Spleen (tissue), 11 donors: ENCODE results near the gene PKHD1. TPM values are rescaled to one million over a fixed set of nuclear protein-coding genes. Genes with fewer than 3 reads are reported as not detected.

ENCODE experiments used
- DNase-seq: peaks from one replicate; pipeline ENCODE4 v3.0.0-alpha.2; 2020
- H3K27ac ChIP-seq, 8 donors: fragments of 200-600 bp; sonication (generic) in 7 of 8; 1 replicate in 4 of 8; 2 replicates in 4 of 8; pipeline versions ENCODE4 v1.5.0 to v1.8.0; 2016 to 2021; ENCODE audit warnings: inconsistent platforms in 4 of 8, mild to moderate bottlenecking in 4 of 8, moderate library complexity in 1 of 8
- H3K27me3 ChIP-seq, 7 donors: fragments of 200-600 bp; sonication (generic) in 6 of 7; replicated peaks in 1 of 7; 1 replicate in 4 of 7; 2 replicates in 3 of 7; pipeline versions ENCODE4 v1.5.0 to v1.8.0; 2016 to 2021; ENCODE audit warnings: inconsistent platforms in 3 of 7, mild to moderate bottlenecking in 1 of 7
- H3K36me3 ChIP-seq, 6 donors: fragments of 200-600 bp; sonication (generic) in 5 of 6; 1 replicate in 4 of 6; 2 replicates in 2 of 6; pipeline versions ENCODE4 v1.5.0 to v1.8.0; 2016 to 2021; ENCODE audit warnings: inconsistent platforms in 2 of 6
- H3K4me1 ChIP-seq, 6 donors: fragments of 200-600 bp; sonication (generic) in 5 of 6; 1 replicate in 3 of 6; 2 replicates in 3 of 6; pipeline versions ENCODE4 v1.5.0 to v1.8.0; 2016 to 2021; ENCODE audit warnings: inconsistent platforms in 3 of 6
- H3K4me3 ChIP-seq, 8 donors: fragments of 200-600 bp; sonication (generic) in 7 of 8; 1 replicate in 4 of 8; 2 replicates in 4 of 8; pipeline versions ENCODE4 v1.5.0 to v1.8.0; 2016 to 2021; ENCODE audit warnings: inconsistent platforms in 4 of 8, mild to moderate bottlenecking in 4 of 8, moderate library complexity in 2 of 8
- H3K9me3 ChIP-seq, 8 donors: fragments of 200-600 bp; sonication (generic) in 7 of 8; 1 replicate in 4 of 8; 2 replicates in 4 of 8; pipeline versions ENCODE4 v1.5.0 to v1.8.0; 2016 to 2021; ENCODE audit warnings: inconsistent platforms in 4 of 8
- POLR2A ChIP-seq, 3 donors: fragments of 450-650 bp; IDR thresholded peaks; one replicate each; pipeline ENCODE4 v1.5.1; 2017; ENCODE audit warnings: antibody characterized with exemption in 3 of 3, mild to moderate bottlenecking in 1 of 3
- POLR2AphosphoS5 ChIP-seq, 3 donors: sonication (generic); formaldehyde crosslinking; IDR thresholded peaks; one replicate each; pipeline ENCODE4 v1.5.1; 2017; ENCODE audit warnings: antibody characterized with exemption in 3 of 3
- WGBS, 5 donors: extraction: QIAGEN DNeasy Blood & Tissue Kit in 3 of 5; methylation state at CpG; one replicate each; pipeline versions ENCODE4 v1.1.5 to v1.1.7; 2013 to 2018; 5-methylcytosine and 5-hydroxymethylcytosine counted together
- intact Hi-C: fragments of 100-400 bp; cut with DNase I; formaldehyde crosslinking; loops from one replicate; pipeline ENCODE4 v1.15.0; 2023; ENCODE audit warnings: low total_unique reads
- polyA plus RNA-seq, 3 donors: library from polyadenylated mRNA; stranded (reverse); fragments of 200-250 nt; gene quantifications; one replicate each; pipeline ENCODE4 v1.2.1, GENCODE V29; 2013
- total RNA-seq, 7 donors: library from RNA; depleted of rRNA in 3 of 7; stranded (reverse); fragments of >200 nt in 3 of 7; fragmentation: NEBNext Ultra II Directional in 4 of 7; extraction: Animal tissue kit (Norgen Biotek cat#: 25700) in 4 of 7; gene quantifications; one replicate each; pipeline versions ENCODE4 v1.1.0 to v1.2.1, GENCODE V29; 2016 to 2021
- TF ChIP-seq, protein P1 (sequence below), 11 experiments: fragments of 200-600 bp in 7 of 11; fragments of 450-650 bp in 4 of 11; sonication (generic) in 4 of 11; IDR thresholded peaks in 8 of 11; conservative IDR thresholded peaks in 3 of 11; 1 replicate in 7 of 11; 2 replicates in 4 of 11; pipeline versions ENCODE4 v1.4.0 to v1.8.0; 2016 to 2021; ENCODE audit warnings: antibody characterized with exemption in 11 of 11, inconsistent platforms in 4 of 11, mild to moderate bottlenecking in 1 of 11
- donor health status: healthy with polysubstance abuse.
- donor health status: DM: no; HTN: no; CAD: no; lungs with moderate emphysema.
- donor health status: DM: no; HTN: no; CAD: no.
- donor health status: Bipolar disorder and iron deficiency.
- donor health status: healthy.
- donor health status: DM: no; HTN: no; CAD: no.
- donor health status: DM: yes; HTN: yes; CAD: no.

The PKHD1 gene
- total and polyA plus RNA-seq, 10 donors, result not detected

DNA sequence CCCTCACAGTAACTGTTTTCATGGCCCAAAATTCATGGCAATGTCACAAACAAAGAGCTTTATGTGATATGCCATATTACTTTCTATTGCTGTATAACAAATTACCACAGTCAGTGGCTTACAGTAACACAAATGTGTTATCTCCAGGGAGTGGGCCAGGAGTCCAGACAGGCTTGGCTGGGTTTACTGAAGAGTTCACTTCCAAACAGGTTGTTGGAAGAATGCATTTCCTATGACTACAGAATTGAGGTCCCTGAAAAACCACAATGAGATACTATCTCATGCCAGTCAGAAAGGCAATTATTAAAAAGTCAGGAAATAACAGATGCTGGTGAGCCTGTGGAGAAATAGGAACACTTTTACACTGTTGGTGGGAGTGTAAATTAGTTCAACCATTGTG, 431.9 kb downstream of the PKHD1 start:
- Histone ChIP-seq H3K27me3 (no peaks in the 10 kb centered on the region), H3K27ac (no peak overlapping the region), H3K4me3 (no peak overlapping the region), H3K4me1 (no peaks in the 10 kb centered on the region), H3K9me3 (peaks cover 0 to 5% (median 0%) of the 10 kb centered on the region in 8 donors), H3K36me3 (no peaks in the 10 kb centered on the region)
- no peak for DNase-seq
- intact Hi-C loops, result no loop called here
- TF ChIP-seq, protein P1, sequence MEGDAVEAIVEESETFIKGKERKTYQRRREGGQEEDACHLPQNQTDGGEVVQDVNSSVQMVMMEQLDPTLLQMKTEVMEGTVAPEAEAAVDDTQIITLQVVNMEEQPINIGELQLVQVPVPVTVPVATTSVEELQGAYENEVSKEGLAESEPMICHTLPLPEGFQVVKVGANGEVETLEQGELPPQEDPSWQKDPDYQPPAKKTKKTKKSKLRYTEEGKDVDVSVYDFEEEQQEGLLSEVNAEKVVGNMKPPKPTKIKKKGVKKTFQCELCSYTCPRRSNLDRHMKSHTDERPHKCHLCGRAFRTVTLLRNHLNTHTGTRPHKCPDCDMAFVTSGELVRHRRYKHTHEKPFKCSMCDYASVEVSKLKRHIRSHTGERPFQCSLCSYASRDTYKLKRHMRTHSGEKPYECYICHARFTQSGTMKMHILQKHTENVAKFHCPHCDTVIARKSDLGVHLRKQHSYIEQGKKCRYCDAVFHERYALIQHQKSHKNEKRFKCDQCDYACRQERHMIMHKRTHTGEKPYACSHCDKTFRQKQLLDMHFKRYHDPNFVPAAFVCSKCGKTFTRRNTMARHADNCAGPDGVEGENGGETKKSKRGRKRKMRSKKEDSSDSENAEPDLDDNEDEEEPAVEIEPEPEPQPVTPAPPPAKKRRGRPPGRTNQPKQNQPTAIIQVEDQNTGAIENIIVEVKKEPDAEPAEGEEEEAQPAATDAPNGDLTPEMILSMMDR (IDR thresholded peaks at IDR 0.05 in 8 of 11, conservative IDR thresholded peaks at IDR 0.05 in 3 of 11), result no peak
- TF ChIP-seq POLR2A (IDR thresholded peaks at IDR 0.05) (no peak), POLR2AphosphoS5 (IDR thresholded peaks at IDR 0.05) (no peak)

DNA sequence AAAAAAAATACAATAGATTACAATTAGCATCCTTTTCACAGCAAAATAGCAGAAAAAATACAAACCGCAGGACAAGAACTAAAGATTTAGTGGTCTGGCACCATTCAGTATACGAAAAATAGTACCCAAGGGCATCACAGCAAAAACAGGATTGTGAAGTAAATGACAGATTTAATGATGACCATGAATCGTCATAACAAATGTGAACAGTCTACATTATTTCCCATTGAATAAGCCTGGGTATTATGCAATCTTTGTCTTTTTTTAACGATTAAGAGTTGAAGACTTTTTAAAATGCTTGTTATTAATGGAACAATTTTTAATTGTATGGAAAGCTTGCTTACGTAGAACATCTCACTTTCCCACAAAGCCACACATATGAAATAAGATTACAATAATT, 432.8 kb downstream of the PKHD1 start:
- TF ChIP-seq, protein P1 (IDR thresholded peaks at IDR 0.05 in 8 of 11, conservative IDR thresholded peaks at IDR 0.05 in 3 of 11), result no peak
- peaks cover 0 to 5% (median 0%) of the 10 kb centered on the region in 8 donors for H3K9me3 ChIP-seq
- intact Hi-C loops, result no loop called here
- no peaks in the 10 kb centered on the region for H3K36me3 ChIP-seq
- no peak overlapping the region for H3K27ac ChIP-seq
- H3K27me3 ChIP-seq, result no peaks in the 10 kb centered on the region
- H3K4me3 ChIP-seq, result no peak overlapping the region
- no peak for DNase-seq
- 65 to 76% (median 68%) methylated on average over 5 of the region's 5 CpGs for WGBS, 5 donors
- no peaks in the 10 kb centered on the region for H3K4me1 ChIP-seq

DNA sequence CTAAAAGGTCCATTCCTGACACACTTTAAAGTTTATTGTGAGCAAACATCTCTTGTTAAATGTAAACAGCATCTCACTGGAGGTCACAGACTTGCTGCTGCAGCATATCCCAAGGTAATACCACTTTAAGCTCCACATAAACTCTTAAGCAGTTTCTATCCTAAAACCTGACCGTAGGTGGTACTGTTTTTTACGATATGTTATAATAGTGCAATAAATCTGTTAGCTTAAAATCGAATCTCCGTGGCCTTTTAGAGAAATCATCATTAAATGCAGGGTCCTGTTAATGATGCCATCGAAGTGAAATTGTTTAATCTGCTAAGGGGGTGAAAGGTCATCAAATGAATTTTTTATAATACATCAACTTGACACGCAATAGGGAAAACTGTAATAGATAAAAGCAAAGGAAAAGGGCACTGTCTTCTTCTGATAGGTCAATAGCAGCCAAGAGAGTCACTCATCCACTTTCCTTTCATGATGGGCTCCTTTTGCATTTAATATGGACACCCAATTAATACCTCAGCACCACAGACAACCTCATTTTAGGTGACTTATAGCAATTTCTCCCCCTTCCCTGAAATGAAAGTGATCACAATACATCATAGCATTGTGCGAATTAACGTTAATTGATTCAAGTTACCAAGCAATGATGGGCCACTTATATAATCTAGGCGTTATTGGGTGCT, 436.1 kb downstream of the PKHD1 start:
- no peak for TF ChIP-seq POLR2A (IDR thresholded peaks at IDR 0.05)
- TF ChIP-seq, protein P1 (IDR thresholded peaks at IDR 0.05 in 8 of 11, conservative IDR thresholded peaks at IDR 0.05 in 3 of 11), result no peak
- TF ChIP-seq POLR2AphosphoS5 (IDR thresholded peaks at IDR 0.05), result no peak
- intact Hi-C loops, result no loop called here
- Histone ChIP-seq H3K9me3 (no peaks in the 10 kb centered on the region), H3K27me3 (no peaks in the 10 kb centered on the region), H3K36me3 (no peaks in the 10 kb centered on the region), H3K27ac (no peak overlapping the region), H3K4me1 (no peaks in the 10 kb centered on the region), H3K4me3 (no peak overlapping the region)
- 71 to 79% (median 72%) methylated on average over 9 of the region's 9 CpGs for WGBS, 5 donors
- DNase-seq, result no peak

DNA sequence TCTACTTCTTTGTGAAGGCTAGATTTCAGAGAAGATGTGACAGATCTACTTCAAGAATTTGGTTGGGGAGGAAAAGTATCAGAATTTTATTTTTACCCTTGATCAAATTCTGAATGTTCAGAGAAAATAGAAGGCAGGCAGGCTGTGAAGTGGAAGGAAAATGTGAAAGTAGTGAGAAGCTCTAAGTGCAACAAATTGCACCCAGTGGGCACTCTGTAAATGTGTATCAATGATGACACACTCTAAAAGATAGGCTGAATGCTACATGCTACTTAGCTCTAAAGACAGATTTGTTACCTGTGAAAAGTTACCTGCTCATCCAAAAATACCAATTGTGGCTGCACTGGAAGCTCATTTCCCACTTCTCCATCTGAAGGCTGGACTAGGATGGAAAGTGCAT, 438.6 kb downstream of the PKHD1 start:
- Histone ChIP-seq H3K27ac (no peak overlapping the region), H3K4me3 (no peak overlapping the region), H3K4me1 (no peaks in the 10 kb centered on the region), H3K36me3 (no peaks in the 10 kb centered on the region), H3K9me3 (no peaks in the 10 kb centered on the region), H3K27me3 (no peaks in the 10 kb centered on the region)
- intact Hi-C loops, result no loop called here
- DNase-seq, result no peak
- TF ChIP-seq POLR2A (IDR thresholded peaks at IDR 0.05) (no peak), POLR2AphosphoS5 (IDR thresholded peaks at IDR 0.05) (no peak)
- TF ChIP-seq, protein P1 (IDR thresholded peaks at IDR 0.05 in 8 of 11, conservative IDR thresholded peaks at IDR 0.05 in 3 of 11), result no peak
